ENCODE results near the gene ZDHHC5.

ZDHHC5 gene

DNA sequence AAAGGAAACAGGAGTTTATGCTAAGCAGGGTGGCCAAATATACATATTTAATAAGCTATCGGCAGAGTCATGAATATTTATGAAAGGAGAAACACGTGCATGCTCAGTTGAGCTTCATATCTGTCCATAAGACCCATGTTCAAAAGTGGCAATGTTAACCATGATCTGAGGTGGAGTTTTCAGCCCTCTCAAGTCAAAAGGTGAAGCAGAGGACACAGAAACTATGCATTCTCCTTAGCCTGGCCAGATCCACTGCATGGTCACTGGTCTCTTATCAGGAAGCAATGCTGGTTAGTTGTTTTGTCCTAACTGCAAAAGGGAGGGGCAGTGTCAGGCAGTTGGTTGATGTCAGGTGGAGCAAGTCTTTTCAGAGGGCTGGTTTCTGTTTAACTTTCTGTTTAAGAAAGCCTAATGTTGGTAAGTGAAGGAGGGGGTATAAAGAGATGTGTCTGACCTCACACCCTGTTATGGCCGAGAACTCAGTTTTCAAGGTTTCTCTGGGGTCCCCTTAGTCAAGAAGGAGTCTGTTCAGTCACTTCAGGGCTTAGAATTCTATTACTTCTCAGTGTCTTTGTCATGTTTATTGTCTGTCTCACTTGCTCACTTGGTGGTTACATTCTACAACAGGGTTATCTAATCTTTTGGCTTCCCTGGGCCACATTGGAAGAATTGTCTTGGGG is 67.8 kb downstream of the ZDHHC5 start:
- DNase-seq = no peak

- peak; percentile 96 for DNase-seq
Measured at GRCh38 chr11:57741132-57742086, 73.5 kb downstream of the ZDHHC5 start, which contains the start of gene SELENOH. TSS of gene SELENOH (plus strand) at chr11:57741491. CDS start at chr11:57741596, 105 bp downstream.

DNA sequence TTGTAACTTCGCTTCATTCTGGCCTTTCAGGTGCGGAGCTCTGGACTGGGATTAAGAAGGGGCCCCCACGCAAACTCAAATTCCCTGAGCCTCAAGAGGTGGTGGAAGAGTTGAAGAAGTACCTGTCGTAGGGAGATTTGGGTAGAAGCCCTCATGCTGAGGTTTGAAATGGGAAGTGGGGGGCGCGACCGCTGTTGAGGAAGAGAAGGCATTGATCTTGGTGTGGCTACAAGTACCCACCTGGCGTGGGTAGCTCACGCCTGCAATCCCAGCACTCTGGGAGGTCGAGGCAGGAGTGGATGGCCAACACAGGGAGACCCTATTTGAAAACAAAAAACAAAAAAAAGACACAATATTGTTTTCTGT is 74.2 kb downstream of the ZDHHC5 start:
- no peak for DNase-seq

- no peak for DNase-seq
Measured at GRCh38 chr11:57744357-57744756, 76.4 kb downstream of the ZDHHC5 start.

DNA sequence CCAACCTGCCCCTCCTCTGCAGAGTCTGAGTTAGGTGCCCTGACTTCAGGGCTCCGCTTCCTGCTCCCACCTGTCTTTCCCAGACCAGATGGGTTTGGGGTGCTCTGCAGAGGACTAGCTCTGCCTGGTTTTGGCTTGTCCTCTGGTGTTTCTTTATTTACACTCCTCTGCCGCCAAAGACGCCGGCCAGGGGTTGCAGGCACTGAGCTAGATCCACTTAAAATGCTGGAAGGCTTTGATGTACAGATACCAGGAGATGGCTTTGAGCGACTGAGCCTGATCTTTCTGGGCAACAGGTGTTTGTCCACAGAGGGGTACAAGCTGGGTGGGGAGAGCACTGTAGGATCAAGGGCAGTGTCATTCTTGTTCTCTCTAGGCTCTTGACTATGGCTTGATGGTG is 77.3 kb downstream of the ZDHHC5 start:
- no peak for DNase-seq

DNA sequence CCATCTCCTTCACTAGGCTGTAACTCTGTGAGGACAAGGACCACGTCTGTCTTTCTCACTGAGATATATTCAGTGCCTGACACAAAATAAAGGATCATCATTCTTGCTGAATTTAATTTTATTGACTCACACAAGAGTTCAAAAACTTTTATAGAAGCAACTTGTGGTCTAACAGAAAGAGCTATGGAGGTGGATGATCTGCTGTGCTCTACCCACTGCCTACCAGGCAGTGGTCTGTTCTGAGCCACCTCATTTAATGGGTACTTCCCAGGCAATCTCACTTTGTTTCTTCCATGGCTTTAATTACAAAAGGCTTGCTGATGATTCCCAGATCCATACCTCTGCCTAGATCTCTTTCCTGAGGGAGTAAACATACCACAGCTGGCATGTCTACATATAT is 79.0 kb downstream of the ZDHHC5 start:
- DNase-seq = no peak

All from NCI-H1436 (cell line).